H1 (cell line): Measurements from ENCODE around the gene AKAP8. TPM values are rescaled to one million over a fixed set of nuclear protein-coding genes. Genes with fewer than 3 reads are reported as not detected.

ENCODE experiments used
- CTCF ChIA-PET: fragments of 300-600 bp; sonication (Branson Sonifier 250); formaldehyde crosslinking; loops from one replicate; lab custom pipeline; 2021; ENCODE audit not compliant: partially characterized antibody; lab: Charles Lee
- POLR2A ChIA-PET: fragments of 300-600 bp; sonication (Branson Sonifier 250); formaldehyde crosslinking; loops from one replicate; lab custom pipeline; 2021; ENCODE audit warnings: inconsistent platforms; ENCODE audit not compliant: partially characterized antibody; lab: Charles Lee
- DNase-seq, 2 experiments: peaks; one replicate each; pipeline versions ENCODE4 v3.0.0 to v3.0.0-alpha.2; 2010 to 2022; ENCODE audit warnings: low spot score in 2 of 2, low read depth in 1 of 2, mixed read lengths in 1 of 2
- FAIRE-seq: peaks from 2 replicates; lab custom pipeline; 2011; peaks lifted over from hg19 to GRCh38; lab: Jason Lieb, UNC
- H2AFZ ChIP-seq: 2 replicates; pipeline ENCODE4 v1.8.1; 2012; ENCODE audit warnings: low read length, inconsistent platforms
- H2AK5ac ChIP-seq: 2 replicates; pipeline ENCODE4 v1.6.1; 2013; ENCODE audit warnings: low read depth, low read length
- H2BK120ac ChIP-seq: replicated peaks from 2 replicates; pipeline ENCODE3; 2013; ENCODE audit warnings: low read depth, low read length, inconsistent platforms
- H2BK12ac ChIP-seq: 2 replicates; pipeline ENCODE4 v1.6.1; 2013; ENCODE audit warnings: low read depth, low read length
- H2BK15ac ChIP-seq: 2 replicates; pipeline ENCODE4 v1.6.1; 2013; ENCODE audit warnings: low read length
- H2BK20ac ChIP-seq: 2 replicates; pipeline ENCODE4 v1.6.1; 2013; ENCODE audit warnings: low read length
- H2BK5ac ChIP-seq: 2 replicates; pipeline ENCODE4 v1.6.1; 2013; ENCODE audit warnings: low read depth, low read length
- H3K14ac ChIP-seq: 2 replicates; pipeline ENCODE4 v1.6.1; 2013; ENCODE audit warnings: inconsistent platforms; ENCODE audit not compliant: insufficient read length
- H3K18ac ChIP-seq: 2 replicates; pipeline ENCODE4 v1.6.1; 2013; ENCODE audit warnings: low read length; ENCODE audit errors: extremely low read depth
- H3K23ac ChIP-seq: 2 replicates; pipeline ENCODE4 v1.6.1; 2013; ENCODE audit warnings: inconsistent platforms; ENCODE audit not compliant: insufficient read length
- H3K23me2 ChIP-seq: 2 replicates; pipeline ENCODE4 v1.6.1; 2013; ENCODE audit warnings: low read depth, low read length
- H3K27ac ChIP-seq: 2 replicates; pipeline ENCODE4 v1.6.1; 2011; ENCODE audit warnings: low read depth, low read length, inconsistent platforms
- H3K27me3 ChIP-seq, 4 experiments: replicated peaks in 1 of 4; 1 replicate in 1 of 4; 2 replicates in 3 of 4; pipeline versions ENCODE4 v1.6.1 to v1.8.1; 2011 to 2013; ENCODE audit warnings: low read length in 3 of 4, mild to moderate bottlenecking in 3 of 4, inconsistent platforms in 2 of 4, mixed read lengths in 2 of 4, moderate library complexity in 1 of 4; ENCODE audit not compliant: control insufficient read depth in 3 of 4, insufficient read depth in 3 of 4; ENCODE audit errors: extremely low read depth in 1 of 4
- H3K36me3 ChIP-seq, 4 experiments: 2 replicates each; pipeline versions ENCODE4 v1.6.1 to v1.8.1; 2011 to 2013; ENCODE audit warnings: mild to moderate bottlenecking in 4 of 4, low read length in 3 of 4, moderate library complexity in 2 of 4, control low read depth in 1 of 4, inconsistent platforms in 1 of 4; ENCODE audit not compliant: insufficient read depth in 4 of 4, control insufficient read depth in 2 of 4
- H3K4ac ChIP-seq: replicated peaks from 2 replicates; pipeline ENCODE3; 2013; ENCODE audit warnings: low read length, low read depth, mixed read lengths, inconsistent platforms; ENCODE audit not compliant: insufficient read length
- H3K4me1 ChIP-seq, 4 experiments: replicated peaks in 1 of 4; 1 replicate in 1 of 4; 2 replicates in 3 of 4; pipeline versions ENCODE4 v1.6.1 to v1.8.1; 2011 to 2013; ENCODE audit warnings: low read length in 3 of 4, inconsistent platforms in 2 of 4, mixed read lengths in 1 of 4; ENCODE audit not compliant: insufficient read depth in 4 of 4, control insufficient read depth in 3 of 4
- H3K4me2 ChIP-seq, 2 experiments: 2 replicates each; pipeline versions ENCODE4 v1.6.1 to v1.8.1; 2011 to 2013; ENCODE audit warnings: low read depth in 2 of 2, low read length in 2 of 2, control low read depth in 1 of 2, inconsistent platforms in 1 of 2, mild to moderate bottlenecking in 1 of 2; ENCODE audit not compliant: insufficient read depth in 1 of 2
- H3K4me3 ChIP-seq, 4 experiments: fragments of 200-600, 300-600 bp in 1 of 4; sonication (generic), shearing (Covaris generic), sonication (Bioruptor Twin) in 1 of 4; 2 replicates each; pipeline versions ENCODE4 v1.5.1 to v1.8.1; 2011 to 2016; ENCODE audit warnings: low read length in 4 of 4, low read depth in 3 of 4, control low read depth in 2 of 4, inconsistent platforms in 2 of 4, mild to moderate bottlenecking in 2 of 4, mixed read lengths in 1 of 4, moderate library complexity in 1 of 4; ENCODE audit not compliant: insufficient read depth in 2 of 4; ENCODE audit errors: extremely low read depth in 1 of 4
- H3K56ac ChIP-seq: replicated peaks from 2 replicates; pipeline ENCODE3; 2013; ENCODE audit warnings: low read depth, mild to moderate bottlenecking, mixed read lengths, low read length, inconsistent platforms; ENCODE audit not compliant: insufficient read length
- H3K79me1 ChIP-seq: 2 replicates; pipeline ENCODE4 v1.6.1; 2013; ENCODE audit warnings: low read depth, low read length, control low read depth
- H3K79me2 ChIP-seq, 2 experiments: 2 replicates each; pipeline versions ENCODE4 v1.6.1 to v1.8.1; 2012 to 2013; ENCODE audit warnings: low read length in 2 of 2, mild to moderate bottlenecking in 2 of 2, inconsistent platforms in 1 of 2; ENCODE audit not compliant: insufficient read depth in 2 of 2, control insufficient read depth in 1 of 2
- H3K9ac ChIP-seq, 4 experiments: replicated peaks in 1 of 4; 1 replicate in 1 of 4; 2 replicates in 3 of 4; pipeline versions ENCODE4 v1.6.1 to v1.8.1; 2011 to 2013; ENCODE audit warnings: low read depth in 3 of 4, low read length in 3 of 4, control low read depth in 2 of 4, mild to moderate bottlenecking in 2 of 4, moderate library complexity in 2 of 4, inconsistent platforms in 1 of 4; ENCODE audit errors: extremely low read depth in 1 of 4
- H3K9me3 ChIP-seq, 2 experiments: 2 replicates each; pipeline versions ENCODE4 v1.6.1 to v1.8.1; 2012 to 2013; ENCODE audit warnings: mild to moderate bottlenecking in 2 of 2, moderate library complexity in 2 of 2, control low read depth in 1 of 2, inconsistent platforms in 1 of 2, low read depth in 1 of 2, low read length in 1 of 2, mixed read lengths in 1 of 2; ENCODE audit not compliant: insufficient read depth in 2 of 2
- H4K20me1 ChIP-seq, 2 experiments: replicated peaks in 1 of 2; 2 replicates each; pipeline versions ENCODE3 to v1.8.1; 2011 to 2013; ENCODE audit warnings: inconsistent platforms in 2 of 2, low read length in 2 of 2, mild to moderate bottlenecking in 1 of 2; ENCODE audit not compliant: insufficient read depth in 2 of 2, control insufficient read depth in 1 of 2
- H4K5ac ChIP-seq: 2 replicates; pipeline ENCODE4 v1.6.1; 2013; ENCODE audit warnings: low read length, low read depth, mixed read lengths, inconsistent platforms; ENCODE audit not compliant: insufficient read length
- H4K8ac ChIP-seq: 2 replicates; pipeline ENCODE4 v1.8.0; 2013; ENCODE audit warnings: mild to moderate bottlenecking, moderate library complexity, low read length, inconsistent platforms; ENCODE audit not compliant: insufficient read depth; ENCODE audit errors: extremely low read depth
- H4K91ac ChIP-seq: replicated peaks from 2 replicates; pipeline ENCODE3; 2013; ENCODE audit warnings: low read length, mixed read lengths, inconsistent platforms; ENCODE audit not compliant: insufficient read length
- CBX5 ChIP-seq: fragments of 300-800, 300-1000 bp; sonication (generic); IDR thresholded peaks from 2 replicates; pipeline ENCODE4 v1.7.1; 2016; ENCODE audit warnings: antibody characterized with exemption, low read length, low read depth
- CREB1 ChIP-seq: IDR thresholded peaks from 2 replicates; pipeline ENCODE4 v1.6.1; 2012; ENCODE audit warnings: inconsistent platforms
- CTBP2 ChIP-seq: IDR thresholded peaks from 2 replicates; pipeline ENCODE4 v1.7.0; 2011; ENCODE audit warnings: borderline replicate concordance, mild to moderate bottlenecking, moderate library complexity, mixed read lengths, low read length; ENCODE audit not compliant: insufficient read depth, insufficient read length
- EZH2 ChIP-seq: fragments of 200-600 bp; sonication (generic); IDR thresholded peaks from 2 replicates; pipeline ENCODE4 v1.7.1; 2012; ENCODE audit warnings: low read depth, mild to moderate bottlenecking, moderate library complexity, low read length, inconsistent platforms; ENCODE audit not compliant: severe bottlenecking
- FOSL1 ChIP-seq: IDR thresholded peaks from 2 replicates; pipeline ENCODE4 v1.6.1; 2011; ENCODE audit warnings: mild to moderate bottlenecking, low read depth, low read length, moderate library complexity; ENCODE audit not compliant: insufficient read depth
- HDAC2 ChIP-seq, 2 experiments: fragments of 300-600 bp in 1 of 2; sonication (generic) in 1 of 2; IDR thresholded peaks; 2 replicates each; pipeline ENCODE4 v1.6.1; 2011 to 2012; ENCODE audit warnings: low read depth in 2 of 2, low read length in 2 of 2, mild to moderate bottlenecking in 2 of 2, moderate library complexity in 2 of 2, borderline replicate concordance in 1 of 2, inconsistent platforms in 1 of 2
- HDAC6 ChIP-seq: IDR thresholded peaks from one replicate; pipeline ENCODE4 v1.7.1; 2012; ENCODE audit warnings: low read depth, mild to moderate bottlenecking, inconsistent platforms, low read length, moderate library complexity
- JUN ChIP-seq: IDR thresholded peaks from 2 replicates; pipeline ENCODE4 v1.6.1; 2011; ENCODE audit warnings: low read depth, mild to moderate bottlenecking, improper control_type of control experiment, low read length
- JUND ChIP-seq: IDR thresholded peaks from 2 replicates; pipeline ENCODE4 v1.6.1; 2011; ENCODE audit warnings: mild to moderate bottlenecking, improper control_type of control experiment, low read length
- MAFK ChIP-seq: IDR thresholded peaks from 2 replicates; pipeline ENCODE4 v1.6.1; 2012; ENCODE audit warnings: low read depth, mild to moderate bottlenecking, improper control_type of control experiment, low read length
- PHF8 ChIP-seq: fragments of 200-600 bp; sonication (generic); conservative IDR thresholded peaks from 2 replicates; pipeline ENCODE4 v1.7.1; 2012; ENCODE audit warnings: low read depth, mild to moderate bottlenecking, inconsistent platforms, low read length, moderate library complexity
- SRF ChIP-seq: IDR thresholded peaks from 2 replicates; pipeline ENCODE4 v1.6.1; 2011; ENCODE audit warnings: mild to moderate bottlenecking, low read depth, low read length, moderate library complexity
- WGBS, 2 experiments: shearing (Covaris generic) in 1 of 2; methylation state at CpG; one replicate each; pipeline versions ENCODE4 v1.1.6 to v1.1.7; 2013 to 2015; ENCODE audit warnings: low lambda C conversion rate in 2 of 2, mixed read lengths in 2 of 2, inconsistent platforms in 1 of 2, low coverage in 1 of 2, missing lambda C conversion rate in 1 of 2; ENCODE audit not compliant: insufficient replicate concordance in 2 of 2, insufficient coverage in 1 of 2, insufficient read length in 1 of 2; ENCODE audit errors: extremely low coverage in 1 of 2, missing lambda C conversion rate in 1 of 2; 5-methylcytosine and 5-hydroxymethylcytosine counted together
- polyA plus RNA-seq, 7 experiments: library from polyadenylated mRNA; depleted of rRNA in 3 of 7; stranded (reverse) in 5 of 7; unstranded in 2 of 7; fragments of >200 nt in 5 of 7; fragments of 200-250 nt in 2 of 7; gene quantifications; 1 replicate in 5 of 7; 2 replicates in 1 of 7; 4 replicates in 1 of 7; pipeline versions ENCODE4 v1.2.1 to v1.2.3, GENCODE V29; 2011 to 2013; ENCODE audit warnings: missing spikeins in 2 of 7, mixed read lengths in 2 of 7
- total RNA-seq: library from RNA; stranded (reverse); fragmentation: NEBNext Ultra II Directional; extraction: Animal tissue kit (Norgen Biotek cat#: 25700); gene quantifications from 2 replicates; pipeline ENCODE4 v1.2.1, GENCODE V29; 2021

The AKAP8 gene
- total and polyA plus RNA-seq, 2 of the 8 experiments (the other 6 are each of a cell fraction or from before 2014, with no cell fraction given), result 17.0 to 41.0 TPM

GRCh38 chr19:15424692-15425272, 45.2 kb upstream of the AKAP8 start:
- H3K56ac ChIP-seq, result no peak overlapping the region
- no peak overlapping the region for H2BK5ac ChIP-seq
- no peak overlapping the region for H3K18ac ChIP-seq
- no peak overlapping the region for H2BK15ac ChIP-seq
- peaks cover 6% of the 10 kb centered on the region; the same call in 1 of the 2 replicates for H3K79me1 ChIP-seq
- H2AK5ac ChIP-seq, result no peak overlapping the region
- FAIRE-seq (no peak), DNase-seq (no peak)
- peaks cover 3 to 4% of the 10 kb centered on the region in 2 experiments; a peak in 1 of 4 replicates for H3K9me3 ChIP-seq
- CTCF ChIA-PET, result no interaction called here
- H3K4me3 ChIP-seq, result no peak overlapping the region
- H4K91ac ChIP-seq, result no peak overlapping the region
- POLR2A ChIA-PET, result no interaction called here
- H2BK12ac ChIP-seq, result no peak overlapping the region
- no peak overlapping the region for H3K23ac ChIP-seq
- no peaks in the 10 kb centered on the region for H3K4me1 ChIP-seq
- peaks cover 2 to 44% (median 21%) of the 10 kb centered on the region in 4 experiments; a peak in 6 of 8 replicates for H3K36me3 ChIP-seq
- H3K4ac ChIP-seq, result no peak overlapping the region
- no peak overlapping the region for H4K8ac ChIP-seq
- no peaks in the 10 kb centered on the region for H3K27me3 ChIP-seq
- no peak overlapping the region for H2AFZ ChIP-seq
- no peaks in the 10 kb centered on the region for H3K23me2 ChIP-seq
- H2BK120ac ChIP-seq, result no peak overlapping the region
- H3K14ac ChIP-seq, result no peak overlapping the region
- no peak overlapping the region for H3K27ac ChIP-seq
- H4K20me1 ChIP-seq, result peaks cover 4 to 8% of the 10 kb centered on the region in 2 experiments
- peaks cover 0 to 5% of the 10 kb centered on the region in 2 experiments; a peak in 1 of 4 replicates for H3K79me2 ChIP-seq
- H3K4me2 ChIP-seq, result no peak overlapping the region
- H2BK20ac ChIP-seq, result no peak overlapping the region
- WGBS, 2 experiments, result 95% methylated on average over 37 of the region's 38 CpGs; no CpG with 5 or more reads in 1 of the 2 experiments
- H4K5ac ChIP-seq, result no peak overlapping the region
- H3K9ac ChIP-seq, result no peak overlapping the region
- TF ChIP-seq FOSL1 (no peak), CBX5 (no peak), JUND (no peak), EZH2 (no peak), JUN (no peak), MAFK (no peak), SRF (no peak), CREB1 (no peak), HDAC2 (IDR thresholded peaks at IDR 0.05; ENCODE audit: borderline replicate concordance in 1 of 2, low read depth in 2 of 2, low read length in 2 of 2) (no peak), PHF8 (no peak), CTBP2 (no peak), HDAC6 (no peak)
